Regular cardiac myocyte (primary cell): ENCODE data around the gene CACNB4. TPM values are rescaled to one million over a fixed set of nuclear protein-coding genes. Genes with fewer than 3 reads are reported as not detected.

ENCODE experiments used
- total RNA-seq: library from RNA; depleted of rRNA; stranded (reverse); fragments of >200 nt; gene quantifications from 2 replicates; pipeline ENCODE4 v1.2.3, GENCODE V29; 2014

CACNB4 gene
- total RNA-seq: 2.3 and 20.0 TPM in 2 replicates

DNA sequence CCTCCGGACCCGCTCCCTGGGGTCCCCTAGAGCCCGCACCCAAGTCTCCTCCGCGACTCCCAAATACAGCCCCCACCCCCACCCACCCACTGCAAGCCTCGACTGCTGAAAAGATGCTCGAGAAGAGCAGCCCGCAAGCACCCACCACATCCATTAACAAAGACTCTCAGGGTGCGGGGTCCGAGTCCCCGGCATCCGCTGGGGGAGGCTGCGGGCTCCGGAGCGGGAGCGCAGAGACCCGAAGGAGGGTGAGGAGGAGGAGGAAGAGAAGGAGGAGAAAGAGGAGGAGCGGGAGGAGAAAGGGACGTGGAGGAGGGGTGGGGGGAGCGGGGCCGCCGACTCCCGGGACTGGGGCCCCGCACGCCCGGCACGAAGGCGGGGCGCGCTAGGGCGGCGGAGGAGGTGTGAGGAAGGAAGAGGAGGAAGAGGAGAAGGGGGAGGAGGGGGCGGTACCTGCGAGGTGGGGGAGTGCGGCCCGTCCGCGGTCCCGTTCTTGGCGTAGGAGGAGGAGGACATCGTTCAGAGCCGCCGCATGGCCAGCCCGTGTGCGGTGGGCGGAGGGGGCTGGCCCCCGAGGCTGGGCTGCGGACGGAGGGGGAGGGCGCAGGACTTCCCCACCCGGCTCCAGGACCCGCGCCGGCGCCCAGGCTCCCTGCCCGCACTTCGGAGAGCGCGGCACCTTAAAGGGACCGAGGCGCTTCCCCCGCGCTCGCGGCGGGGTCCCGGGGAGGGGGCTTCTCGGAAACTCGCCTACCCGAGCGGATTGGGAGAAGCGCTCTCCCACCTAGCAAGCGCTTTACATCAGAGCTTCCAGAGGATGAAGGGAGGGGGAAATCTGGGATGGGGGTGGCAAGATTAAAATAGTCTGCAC lies at the start of gene CACNB4:
CACNB4 (minus strand) TSS at position 549 of the 871 bp plus-strand sequence.

GRCh38 chr2:151828143-151828889 lies 270.5 kb downstream of the CACNB4 start, which contains the start of gene ARL5A:
Gene ARL5A (minus strand): TSS chr2:151828421. CDS start chr2:151828176, 245 bp downstream.

Other genes with a start within 250 kb of the CACNB4 start
- gene STAM2, start 76.7 kb upstream of the CACNB4 start, total RNA-seq: 65.4 and 67.7 TPM in 2 replicates
- gene FMNL2, start 236.1 kb upstream of the CACNB4 start, total RNA-seq: 17.6 and 30.7 TPM in 2 replicates